GM12801 (cell line): Measurements from ENCODE around the gene TOX3.

Experiments used
- CTCF ChIP-seq: IDR thresholded peaks from one replicate; pipeline ENCODE4 v1.5.1; 2011; ENCODE audit warnings: control low read depth; ENCODE audit not compliant: insufficient read length; ENCODE audit errors: extremely low read depth

The TOX3 gene

GRCh38 chr16:52487849-52488457, 59.0 kb downstream of the TOX3 start:
- no peak for TF ChIP-seq CTCF

DNA sequence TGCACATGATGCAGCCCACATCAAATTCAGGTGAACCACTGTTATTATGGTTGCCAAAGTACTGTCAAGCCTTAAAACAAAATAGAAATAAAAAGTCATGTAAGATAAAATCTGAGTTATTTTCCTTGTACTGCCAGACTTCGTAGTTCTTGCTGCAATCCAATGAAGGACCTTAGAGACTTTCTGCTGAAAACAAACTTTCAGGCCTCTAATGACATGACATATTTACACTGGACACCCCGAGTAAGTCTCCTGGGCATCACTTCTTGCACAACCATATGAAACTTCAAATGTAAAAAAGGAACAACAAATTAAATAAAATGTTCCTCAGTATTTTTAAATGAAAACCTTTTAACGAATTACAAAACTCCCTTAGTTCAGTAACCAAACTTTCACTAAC, 66.7 kb downstream of the TOX3 start:
- TF ChIP-seq CTCF = no peak

- TF ChIP-seq CTCF = no peak
These were observed 70.8 kb downstream of the TOX3 start for GRCh38 chr16:52476111-52476510.

DNA sequence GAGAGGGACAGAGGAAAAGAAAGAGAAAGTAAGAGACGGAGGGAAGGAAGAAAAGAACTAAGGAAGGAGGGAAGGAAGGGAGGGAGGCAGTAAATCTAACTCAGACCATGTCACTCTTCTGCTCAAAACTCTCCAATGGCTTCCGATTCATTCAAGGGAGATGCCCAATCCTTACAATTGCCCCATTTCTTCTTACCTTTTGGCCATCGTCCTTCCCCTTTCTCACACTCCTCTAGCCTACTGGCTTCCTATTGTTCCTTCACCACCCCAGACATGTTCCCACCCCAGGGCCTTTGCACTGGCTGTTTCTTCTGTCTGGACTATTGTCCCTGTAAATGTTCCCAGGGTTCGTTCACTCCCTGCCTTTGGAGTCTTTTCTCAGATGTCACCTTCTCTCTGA, 72.3 kb downstream of the TOX3 start:
- TF ChIP-seq CTCF = no peak

GRCh38 chr16:52473096-52473495, 73.8 kb downstream of the TOX3 start:
- TF ChIP-seq CTCF = no peak

GRCh38 chr16:52471650-52472370, 75.1 kb downstream of the TOX3 start:
- TF ChIP-seq CTCF = no peak

DNA sequence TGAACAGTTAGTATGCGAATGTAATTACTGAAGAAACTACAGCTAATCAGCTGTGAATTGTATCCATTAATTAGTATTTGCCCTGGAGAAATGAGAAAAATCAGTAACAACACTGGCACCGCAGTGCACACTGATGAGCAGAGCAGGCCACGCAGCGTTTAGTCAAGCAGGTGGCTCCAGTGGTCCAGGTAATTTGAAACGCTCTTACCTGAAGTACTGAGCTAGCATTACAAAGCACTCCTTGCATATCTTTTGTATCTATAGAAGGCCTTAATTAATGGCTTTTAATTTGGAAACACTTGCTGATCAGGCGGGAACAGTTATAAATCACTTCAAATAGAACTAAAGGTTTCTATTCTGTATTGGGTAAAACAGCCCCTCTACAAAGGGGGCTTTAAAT, 76.4 kb downstream of the TOX3 start:
- TF ChIP-seq CTCF = no peak
